ENCODE data around the gene ABHD11.

DNA sequence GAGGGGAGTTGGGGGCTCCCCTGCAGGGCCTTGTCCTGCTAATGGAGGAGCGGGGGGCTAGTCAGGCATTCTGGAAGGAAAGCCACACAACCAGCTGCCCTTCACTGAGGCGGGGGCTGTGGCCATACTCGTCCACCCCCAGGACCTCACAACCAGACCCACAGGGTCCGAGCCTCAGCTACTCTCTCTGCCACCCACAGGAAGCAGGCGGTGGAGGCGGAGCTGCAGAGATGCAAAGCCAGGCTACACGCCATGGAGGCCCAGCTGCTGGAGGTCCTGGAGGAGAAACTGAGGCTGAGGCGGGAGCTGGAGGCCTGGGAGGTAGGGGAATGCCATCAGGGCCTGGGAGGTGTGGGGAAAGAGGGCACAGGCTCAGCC lies 3.1 kb downstream of the ABHD11 start:
- TF ChIP-seq EZH2 (IDR thresholded peaks at IDR 0.05; ENCODE audit: insufficient read depth, poor library complexity, severe bottlenecking) (no peak), EZH2phosphoT487 (IDR thresholded peaks at IDR 0.05; ENCODE audit: insufficient read depth, low read depth) (no peak)
